ENCODE data around the gene MPV17. TPM values are rescaled to one million over a fixed set of nuclear protein-coding genes. Genes with fewer than 3 reads are reported as not detected.

MPV17 gene
- total and polyA plus RNA-seq, 2 donors (not counting 1 experiment from before 2014, with no cell fraction given): 83.2 to 272 TPM

DNA sequence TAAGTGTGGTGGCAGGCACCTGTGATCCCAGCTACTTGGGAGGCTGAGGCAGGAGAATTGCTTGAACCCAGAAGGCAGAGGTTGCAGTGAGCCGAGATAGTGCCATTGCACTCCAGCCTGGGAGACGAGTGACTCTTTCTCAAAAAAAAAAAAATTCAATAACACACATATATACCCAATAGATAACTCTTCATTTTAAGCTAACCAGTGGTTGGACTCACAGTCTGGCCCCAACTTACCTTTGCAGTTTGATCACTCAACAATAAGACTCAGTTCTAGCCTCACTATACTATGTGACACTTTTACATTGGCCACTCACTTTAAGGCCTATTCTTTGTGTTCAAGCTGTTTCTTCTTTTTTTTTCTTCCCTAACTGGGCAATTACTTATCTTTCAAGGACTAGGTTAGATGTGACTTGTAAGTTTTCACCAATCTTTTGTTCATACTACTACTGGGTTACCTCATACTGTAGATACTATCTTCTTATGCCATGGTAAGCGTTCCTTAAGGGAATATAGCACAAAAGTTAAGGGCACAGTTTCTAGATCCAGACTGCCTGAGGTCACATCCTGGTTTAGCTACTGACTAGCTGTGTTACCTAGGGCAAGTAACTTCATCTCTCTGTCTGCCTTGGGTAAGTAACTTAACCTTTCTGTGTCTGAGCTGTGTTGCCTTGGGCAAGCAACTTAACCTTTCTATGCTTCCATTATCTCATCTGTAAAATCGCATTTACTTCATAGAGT lies 40.0 kb upstream of the MPV17 start:
- Histone ChIP-seq H3K4me3 (replicated peaks in 1 of 4; ENCODE audit: control extremely low read depth in 1 of 4, insufficient read depth in 1 of 4, low read depth in 3 of 4, low read length in 4 of 4) (no peak overlapping the region), H3K79me2 (ENCODE audit: control insufficient read depth, insufficient read depth, low read length) (peaks cover 9% of the 10 kb centered on the region), H3K4me1 (ENCODE audit: control insufficient read depth, extremely low read depth, insufficient read depth, low read length) (peaks cover under 1% of the 10 kb centered on the region), H3K4me2 (ENCODE audit: extremely low read depth, insufficient read depth, low read length) (no peak overlapping the region), H3K9me3 (ENCODE audit: control insufficient read depth, insufficient read depth, low read depth, low read length) (no peaks in the 10 kb centered on the region), H3K27ac (ENCODE audit: insufficient read depth, low read length) (no peak overlapping the region), H3K27me3 (ENCODE audit: control insufficient read depth, insufficient read depth, low read length) (no peaks in the 10 kb centered on the region), H3K36me3 (ENCODE audit: control insufficient read depth, insufficient read depth, low read length) (peaks cover 18% of the 10 kb centered on the region), H4K20me1 (ENCODE audit: control insufficient read depth, extremely low read depth, insufficient read depth, low read length) (no peaks in the 10 kb centered on the region), H3K9ac (ENCODE audit: insufficient read depth, low read length) (no peak overlapping the region), H2AFZ (ENCODE audit: low read length) (no peak overlapping the region)
- DNase-seq (ENCODE audit: low read depth in 2 of 2): no peak
- TF ChIP-seq EZH2 (IDR thresholded peaks at IDR 0.05; ENCODE audit: low read length, missing control alignments) (no peak), CTCF (conservative IDR thresholded peaks at IDR 0.05 in 1 of 2, IDR thresholded peaks at IDR 0.05 in 1 of 2; ENCODE audit: low read depth in 1 of 2, low read length in 2 of 2) (no peak)

- TF ChIP-seq CTCF (conservative IDR thresholded peaks at IDR 0.05 in 1 of 2, IDR thresholded peaks at IDR 0.05 in 1 of 2; ENCODE audit: low read depth in 1 of 2, low read length in 2 of 2) (no peak), EZH2 (IDR thresholded peaks at IDR 0.05; ENCODE audit: low read length, missing control alignments) (no peak)
- Histone ChIP-seq H3K27ac (ENCODE audit: insufficient read depth, low read length) (peak within 1 kb of the TSS; percentile 96), H2AFZ (ENCODE audit: low read length) (peak within 1 kb of the TSS; percentile 86), H3K4me1 (ENCODE audit: control insufficient read depth, extremely low read depth, insufficient read depth, low read length) (peaks cover 8% of the 10 kb centered on the region), H3K9me3 (ENCODE audit: control insufficient read depth, insufficient read depth, low read depth, low read length) (no peaks in the 10 kb centered on the region), H3K4me3 (replicated peaks in 1 of 4; ENCODE audit: control extremely low read depth in 1 of 4, insufficient read depth in 1 of 4, low read depth in 3 of 4, low read length in 4 of 4) (peak within 1 kb of the TSS; percentile 77 to 100 (median 90)), H3K27me3 (ENCODE audit: control insufficient read depth, insufficient read depth, low read length) (no peaks in the 10 kb centered on the region), H4K20me1 (ENCODE audit: control insufficient read depth, extremely low read depth, insufficient read depth, low read length) (no peaks in the 10 kb centered on the region), H3K9ac (ENCODE audit: insufficient read depth, low read length) (peak within 1 kb of the TSS; percentile 90), H3K79me2 (ENCODE audit: control insufficient read depth, insufficient read depth, low read length) (peaks cover 56% of the 10 kb centered on the region), H3K4me2 (ENCODE audit: extremely low read depth, insufficient read depth, low read length) (peak within 1 kb of the TSS; percentile 100), H3K36me3 (ENCODE audit: control insufficient read depth, insufficient read depth, low read length) (no peaks in the 10 kb centered on the region)
- peak; percentile 98 for DNase-seq (ENCODE audit: low read depth in 2 of 2)
Observed at GRCh38 chr2:27356382-27357181, 33.7 kb upstream of the MPV17 start, which contains the start of gene GTF3C2. Gene GTF3C2 (minus strand): TSS chr2:27356764. CDS start chr2:27343554, 13,210 bp downstream.

GRCh38 chr2:27356056-27356381 lies 33.1 kb upstream of the MPV17 start:
- Histone ChIP-seq H2AFZ (ENCODE audit: low read length) (peak overlapping the region; percentile 86), H3K9ac (ENCODE audit: insufficient read depth, low read length) (peak overlapping the region; percentile 90), H3K27ac (ENCODE audit: insufficient read depth, low read length) (peak overlapping the region; percentile 96), H3K79me2 (ENCODE audit: control insufficient read depth, insufficient read depth, low read length) (peaks cover 58% of the 10 kb centered on the region), H4K20me1 (ENCODE audit: control insufficient read depth, extremely low read depth, insufficient read depth, low read length) (no peaks in the 10 kb centered on the region), H3K9me3 (ENCODE audit: control insufficient read depth, insufficient read depth, low read depth, low read length) (no peaks in the 10 kb centered on the region), H3K4me2 (ENCODE audit: extremely low read depth, insufficient read depth, low read length) (peak overlapping the region; percentile 74), H3K4me1 (ENCODE audit: control insufficient read depth, extremely low read depth, insufficient read depth, low read length) (peaks cover 8% of the 10 kb centered on the region), H3K4me3 (replicated peaks in 1 of 4; ENCODE audit: control extremely low read depth in 1 of 4, insufficient read depth in 1 of 4, low read depth in 3 of 4, low read length in 4 of 4) (peak overlapping the region; percentile 77 to 100 (median 90)), H3K36me3 (ENCODE audit: control insufficient read depth, insufficient read depth, low read length) (no peaks in the 10 kb centered on the region), H3K27me3 (ENCODE audit: control insufficient read depth, insufficient read depth, low read length) (no peaks in the 10 kb centered on the region)
- peak; percentile 52 to 54 for DNase-seq (ENCODE audit: low read depth in 2 of 2)
- TF ChIP-seq EZH2 (IDR thresholded peaks at IDR 0.05; ENCODE audit: low read length, missing control alignments) (no peak), CTCF (conservative IDR thresholded peaks at IDR 0.05 in 1 of 2, IDR thresholded peaks at IDR 0.05 in 1 of 2; ENCODE audit: low read depth in 1 of 2, low read length in 2 of 2) (no peak)

Measured in fibroblast of lung (primary cell).